WI38 (cell line): ENCODE measurements around the gene CCSER1.

Source experiments
- H3K4me3 ChIP-seq: 2 replicates; pipeline ENCODE4 v1.5.1; 2011; ENCODE audit warnings: low read depth, mild to moderate bottlenecking, control low read depth, low read length
- TF ChIP-seq, protein P1 (sequence below): IDR thresholded peaks from 2 replicates; pipeline ENCODE4 v1.5.1; 2012; ENCODE audit warnings: low read depth, mild to moderate bottlenecking, control low read depth, low read length

The CCSER1 gene

DNA sequence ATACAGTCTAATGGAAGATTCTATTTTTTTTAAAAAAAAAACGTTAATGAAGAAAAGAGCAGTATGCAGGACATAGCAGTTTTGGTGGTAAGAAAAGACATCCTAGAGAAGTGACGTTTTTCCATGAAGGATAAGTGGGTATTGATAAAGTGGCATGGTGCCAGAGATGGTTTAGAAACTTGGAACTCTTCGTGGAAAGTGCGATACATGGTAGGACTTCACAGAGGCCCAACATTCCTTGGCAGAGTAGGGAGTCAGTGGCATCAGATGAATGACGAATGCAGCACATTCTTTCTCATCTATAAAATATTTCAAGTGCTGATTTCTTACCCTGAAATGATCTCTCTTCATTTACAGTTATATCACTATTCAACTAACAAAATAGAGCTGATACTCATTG is 298.7 kb downstream of the CCSER1 start:
- TF ChIP-seq, protein P1, sequence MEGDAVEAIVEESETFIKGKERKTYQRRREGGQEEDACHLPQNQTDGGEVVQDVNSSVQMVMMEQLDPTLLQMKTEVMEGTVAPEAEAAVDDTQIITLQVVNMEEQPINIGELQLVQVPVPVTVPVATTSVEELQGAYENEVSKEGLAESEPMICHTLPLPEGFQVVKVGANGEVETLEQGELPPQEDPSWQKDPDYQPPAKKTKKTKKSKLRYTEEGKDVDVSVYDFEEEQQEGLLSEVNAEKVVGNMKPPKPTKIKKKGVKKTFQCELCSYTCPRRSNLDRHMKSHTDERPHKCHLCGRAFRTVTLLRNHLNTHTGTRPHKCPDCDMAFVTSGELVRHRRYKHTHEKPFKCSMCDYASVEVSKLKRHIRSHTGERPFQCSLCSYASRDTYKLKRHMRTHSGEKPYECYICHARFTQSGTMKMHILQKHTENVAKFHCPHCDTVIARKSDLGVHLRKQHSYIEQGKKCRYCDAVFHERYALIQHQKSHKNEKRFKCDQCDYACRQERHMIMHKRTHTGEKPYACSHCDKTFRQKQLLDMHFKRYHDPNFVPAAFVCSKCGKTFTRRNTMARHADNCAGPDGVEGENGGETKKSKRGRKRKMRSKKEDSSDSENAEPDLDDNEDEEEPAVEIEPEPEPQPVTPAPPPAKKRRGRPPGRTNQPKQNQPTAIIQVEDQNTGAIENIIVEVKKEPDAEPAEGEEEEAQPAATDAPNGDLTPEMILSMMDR: no peak
- no peak overlapping the region for H3K4me3 ChIP-seq

DNA sequence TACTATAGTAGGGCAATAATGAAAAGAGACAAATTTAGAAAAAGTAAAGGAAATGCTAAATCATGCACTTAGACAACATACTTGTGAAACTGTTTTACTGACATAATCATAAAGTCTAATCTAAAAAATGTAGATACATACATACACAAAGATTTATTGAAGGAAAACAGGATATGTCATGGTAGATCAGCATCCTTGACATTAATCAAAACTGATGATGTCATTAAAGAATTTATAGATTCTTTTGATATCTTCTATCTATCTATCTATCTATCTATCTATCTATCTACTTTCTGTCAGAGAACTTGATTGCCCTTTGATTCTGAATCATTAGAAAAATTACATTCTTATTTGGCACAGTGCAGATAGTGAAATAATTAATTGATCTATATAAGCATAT is 311.3 kb downstream of the CCSER1 start:
- TF ChIP-seq, protein P1: no peak
- no peak overlapping the region for H3K4me3 ChIP-seq

DNA sequence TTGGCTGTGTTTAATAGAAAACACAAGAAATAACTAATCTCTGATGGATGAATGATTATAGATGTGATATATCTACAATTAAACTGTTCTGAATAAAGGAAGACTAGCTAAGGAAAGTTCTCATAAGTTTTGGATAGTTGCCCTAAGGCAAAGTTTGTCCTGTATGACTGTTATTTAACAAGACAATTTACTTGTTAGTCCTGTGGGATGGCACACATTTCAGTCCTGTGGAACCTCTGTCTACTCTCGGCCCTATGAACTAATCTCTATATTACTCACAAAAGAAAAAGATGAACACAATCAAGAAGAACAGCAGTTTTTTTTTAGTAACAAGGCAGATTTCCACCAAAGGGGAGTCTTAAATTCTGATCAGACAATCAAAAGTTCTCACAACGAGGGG is 314.6 kb downstream of the CCSER1 start:
- TF ChIP-seq, protein P1: no peak
- H3K4me3 ChIP-seq: no peak overlapping the region

DNA sequence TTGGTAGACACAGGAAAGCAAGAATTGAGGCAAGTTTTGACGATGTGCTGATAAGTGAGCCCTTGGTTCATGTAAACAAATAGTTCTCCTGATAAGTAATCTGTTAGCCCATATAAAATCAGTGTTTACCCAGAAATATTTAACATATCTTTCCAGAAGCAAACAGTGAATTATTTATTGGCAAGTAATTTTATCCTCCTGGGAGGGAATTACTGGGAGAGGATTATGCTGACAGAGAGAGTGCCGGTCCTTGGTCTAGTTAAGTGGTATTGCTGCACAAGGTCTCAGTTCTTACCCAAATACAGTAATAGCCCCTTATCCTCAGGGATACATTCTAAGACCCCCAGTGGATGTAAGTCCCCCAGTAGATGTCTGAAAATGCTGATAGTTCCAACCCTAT is 315.4 kb downstream of the CCSER1 start:
- H3K4me3 ChIP-seq: no peak overlapping the region
- TF ChIP-seq, protein P1: no peak

DNA sequence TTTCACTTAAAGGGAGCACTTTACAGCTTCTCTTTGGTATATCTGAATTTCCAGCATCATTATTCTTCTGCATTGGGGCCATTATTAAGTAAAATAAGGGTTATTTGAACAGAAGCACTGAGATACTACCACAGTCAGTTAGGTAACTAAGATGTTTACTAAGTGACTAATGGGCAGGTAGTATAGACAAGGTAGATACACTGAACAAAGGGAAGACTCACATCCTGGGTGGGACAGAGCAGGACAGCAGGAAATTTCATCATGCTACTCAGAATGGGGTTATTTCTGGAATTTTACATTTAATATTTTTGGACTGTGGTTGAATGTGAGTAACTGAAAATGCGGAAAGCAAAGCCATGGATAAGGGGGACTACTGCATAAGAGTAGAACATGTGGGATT is 316.0 kb downstream of the CCSER1 start:
- H3K4me3 ChIP-seq: no peak overlapping the region
- TF ChIP-seq, protein P1: no peak

DNA sequence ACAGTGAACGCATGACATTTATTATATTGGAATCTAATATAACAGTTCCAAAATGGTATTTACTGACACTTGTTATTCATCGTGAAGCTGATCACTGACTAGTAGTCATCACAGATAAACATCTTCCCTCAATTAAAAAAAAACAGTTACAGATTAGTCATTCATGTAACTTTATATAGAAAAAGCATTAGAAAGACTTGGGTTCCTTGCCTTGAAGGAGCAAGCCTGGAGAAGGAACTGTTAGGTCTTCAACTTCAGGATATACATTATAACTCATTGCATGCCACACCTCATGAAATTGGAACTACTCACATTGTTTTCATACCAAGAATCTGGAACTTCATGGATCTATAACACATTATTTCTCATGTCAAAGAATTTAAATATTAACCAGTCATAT is 317.7 kb downstream of the CCSER1 start:
- H3K4me3 ChIP-seq: no peak overlapping the region
- TF ChIP-seq, protein P1: no peak

DNA sequence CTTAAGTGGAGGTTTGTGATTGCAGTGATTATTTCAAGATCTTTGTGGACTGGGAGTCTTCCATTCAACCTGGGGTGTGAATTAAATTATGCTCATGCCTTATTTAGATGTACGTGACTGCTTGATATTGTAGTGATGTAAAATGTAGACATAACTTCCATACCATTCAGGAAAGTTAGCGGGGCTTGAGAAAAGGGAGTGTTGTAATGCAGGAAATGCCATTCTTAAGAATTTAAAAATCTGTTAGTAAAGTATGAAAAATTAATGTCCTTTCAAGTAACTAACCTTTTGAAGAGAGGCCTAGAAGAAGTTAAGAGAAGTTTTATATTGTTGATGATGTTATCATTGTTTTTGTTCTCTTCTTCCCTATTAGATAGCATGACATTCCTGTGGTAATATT is 318.2 kb downstream of the CCSER1 start:
- H3K4me3 ChIP-seq: no peak overlapping the region
- TF ChIP-seq, protein P1: no peak

DNA sequence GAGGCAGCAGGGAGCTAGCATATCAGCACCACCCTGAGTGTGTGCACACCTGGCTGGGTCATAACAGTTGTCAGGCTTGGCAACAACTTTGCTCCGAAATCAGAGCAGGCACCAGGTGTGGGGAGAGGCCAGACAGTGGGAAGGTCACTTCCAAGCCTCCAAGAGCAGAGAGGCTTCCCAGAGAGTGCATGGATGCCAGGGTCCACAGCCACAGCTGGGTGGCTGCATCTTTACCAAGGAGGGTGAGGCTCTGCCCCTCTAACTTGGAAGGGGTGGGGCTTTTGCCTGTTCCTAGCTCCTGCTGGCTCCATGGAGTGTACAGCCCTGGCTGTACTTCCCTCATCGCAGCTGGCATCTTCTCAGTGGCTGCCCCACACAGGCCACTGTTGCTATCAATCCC is 322.4 kb downstream of the CCSER1 start:
- TF ChIP-seq, protein P1: no peak
- H3K4me3 ChIP-seq: no peak overlapping the region
